Endothelial cell of umbilical vein (primary cell): Measurements from ENCODE around the gene OR5D16.
"Not testable (repeated sequence)": the region's sequence is repeated elsewhere in the genome, so short reads cannot be mapped to it uniquely, and the experiment has no call there.

Experiments
- EZH2 ChIP-seq: IDR thresholded peaks from 2 replicates; pipeline ENCODE4 v1.6.1; 2012; ENCODE audit warnings: borderline replicate concordance, low read depth, mild to moderate bottlenecking, moderate library complexity, low read length, inconsistent platforms; ENCODE audit not compliant: severe bottlenecking
- FOS ChIP-seq: IDR thresholded peaks from 2 replicates; pipeline ENCODE4 v1.6.1; 2011; ENCODE audit warnings: mild to moderate bottlenecking, low read length, moderate library complexity, borderline replicate concordance; ENCODE audit not compliant: insufficient read depth
- MYC ChIP-seq: IDR thresholded peaks from one replicate; pipeline ENCODE4 v1.6.1; 2011; ENCODE audit warnings: mild to moderate bottlenecking, low read depth, low read length
- POLR2A ChIP-seq: IDR thresholded peaks from 2 replicates; pipeline ENCODE4 v1.6.1; 2012; ENCODE audit warnings: low read depth, mild to moderate bottlenecking, control low read depth, low read length
- POLR2AphosphoS5 ChIP-seq: IDR thresholded peaks from 2 replicates; pipeline ENCODE4 v1.6.1; 2012; ENCODE audit warnings: low read depth, mild to moderate bottlenecking, control low read depth, low read length, moderate library complexity; ENCODE audit not compliant: insufficient read depth
- TF ChIP-seq, protein P1 (sequence below), 2 donors: IDR thresholded peaks; 1 replicate in 1 of 2; 2 replicates in 1 of 2; pipeline ENCODE4 v1.5.1; 2011; ENCODE audit warnings: low read length in 2 of 2, mild to moderate bottlenecking in 2 of 2, moderate library complexity in 2 of 2, control low read depth in 1 of 2, inconsistent platforms in 1 of 2, low read depth in 1 of 2; ENCODE audit not compliant: insufficient read depth in 1 of 2; ENCODE audit errors: extremely low read depth in 1 of 2
- TF ChIP-seq, protein P2 (sequence below): IDR thresholded peaks from 2 replicates; pipeline ENCODE4 v1.6.1; 2011; ENCODE audit not compliant: insufficient read depth, insufficient read length

DNA sequence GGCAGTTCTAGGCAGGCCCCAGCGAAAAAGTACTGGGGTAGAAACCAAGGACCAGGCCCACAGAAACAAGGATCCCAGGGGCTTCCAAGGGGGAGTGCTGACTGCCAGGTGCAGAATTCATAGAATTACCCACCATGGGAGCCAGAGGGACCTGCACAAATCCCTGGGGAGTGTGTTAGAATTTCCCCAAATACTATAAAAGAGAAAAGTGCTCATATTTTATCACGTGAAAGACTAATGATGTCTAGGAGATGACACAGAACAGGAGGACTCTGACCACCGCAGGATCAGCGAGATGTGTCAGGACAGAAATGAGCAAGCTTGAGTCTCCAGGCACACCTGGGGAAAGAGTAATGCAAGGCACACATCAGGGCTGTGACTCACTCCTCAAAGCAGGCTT is 28.8 kb downstream of the OR5D16 start:
- not testable (repeated sequence) for TF ChIP-seq POLR2A, EZH2, FOS, POLR2AphosphoS5, MYC
- TF ChIP-seq, protein P1, sequence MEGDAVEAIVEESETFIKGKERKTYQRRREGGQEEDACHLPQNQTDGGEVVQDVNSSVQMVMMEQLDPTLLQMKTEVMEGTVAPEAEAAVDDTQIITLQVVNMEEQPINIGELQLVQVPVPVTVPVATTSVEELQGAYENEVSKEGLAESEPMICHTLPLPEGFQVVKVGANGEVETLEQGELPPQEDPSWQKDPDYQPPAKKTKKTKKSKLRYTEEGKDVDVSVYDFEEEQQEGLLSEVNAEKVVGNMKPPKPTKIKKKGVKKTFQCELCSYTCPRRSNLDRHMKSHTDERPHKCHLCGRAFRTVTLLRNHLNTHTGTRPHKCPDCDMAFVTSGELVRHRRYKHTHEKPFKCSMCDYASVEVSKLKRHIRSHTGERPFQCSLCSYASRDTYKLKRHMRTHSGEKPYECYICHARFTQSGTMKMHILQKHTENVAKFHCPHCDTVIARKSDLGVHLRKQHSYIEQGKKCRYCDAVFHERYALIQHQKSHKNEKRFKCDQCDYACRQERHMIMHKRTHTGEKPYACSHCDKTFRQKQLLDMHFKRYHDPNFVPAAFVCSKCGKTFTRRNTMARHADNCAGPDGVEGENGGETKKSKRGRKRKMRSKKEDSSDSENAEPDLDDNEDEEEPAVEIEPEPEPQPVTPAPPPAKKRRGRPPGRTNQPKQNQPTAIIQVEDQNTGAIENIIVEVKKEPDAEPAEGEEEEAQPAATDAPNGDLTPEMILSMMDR (IDR thresholded peaks at IDR 0.05; ENCODE audit: extremely low read depth in 1 of 2, insufficient read depth in 1 of 2, low read depth in 1 of 2, low read length in 2 of 2), result not testable (repeated sequence)
- TF ChIP-seq, protein P2, sequence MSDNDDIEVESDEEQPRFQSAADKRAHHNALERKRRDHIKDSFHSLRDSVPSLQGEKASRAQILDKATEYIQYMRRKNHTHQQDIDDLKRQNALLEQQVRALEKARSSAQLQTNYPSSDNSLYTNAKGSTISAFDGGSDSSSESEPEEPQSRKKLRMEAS, result not testable (repeated sequence)
